ENCODE results near the gene GSG1L. TPM values are rescaled to one million over a fixed set of nuclear protein-coding genes. Genes with fewer than 3 reads are reported as not detected.

Gene GSG1L
- total RNA-seq (2014; rRNA removed; shearing (Covaris generic)), result not detected in 2 replicates

DNA sequence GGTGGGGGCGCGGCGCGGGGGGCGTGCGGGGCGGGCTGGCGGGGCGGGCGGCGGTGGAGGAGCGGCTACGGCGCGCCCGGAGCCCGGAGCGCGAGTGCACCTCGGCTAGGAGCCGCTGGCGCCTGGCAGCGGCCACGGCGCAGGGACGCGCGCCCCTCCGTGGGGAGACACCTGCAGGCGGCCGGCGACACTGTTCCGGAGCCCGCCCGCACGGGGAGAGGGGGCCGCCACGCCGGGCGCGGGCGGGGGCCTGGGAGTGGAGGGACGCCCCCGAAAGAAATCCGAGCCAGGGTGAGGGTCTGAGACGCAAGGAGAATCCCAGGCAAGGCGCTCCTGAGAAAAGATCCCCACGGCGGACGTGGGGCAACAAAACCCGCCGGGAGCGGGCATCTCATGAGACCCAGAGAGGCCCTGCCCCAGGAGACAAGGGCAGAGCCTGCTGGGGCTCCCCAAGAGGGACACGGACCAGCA, at the start of gene GSG1L:
GSG1L (minus strand) TSS at position 124 of the 471 bp plus-strand sequence. CDS start 290 bp downstream, outside the sequence.
- DNase-seq (ENCODE audit: low spot score), result no peak

DNA sequence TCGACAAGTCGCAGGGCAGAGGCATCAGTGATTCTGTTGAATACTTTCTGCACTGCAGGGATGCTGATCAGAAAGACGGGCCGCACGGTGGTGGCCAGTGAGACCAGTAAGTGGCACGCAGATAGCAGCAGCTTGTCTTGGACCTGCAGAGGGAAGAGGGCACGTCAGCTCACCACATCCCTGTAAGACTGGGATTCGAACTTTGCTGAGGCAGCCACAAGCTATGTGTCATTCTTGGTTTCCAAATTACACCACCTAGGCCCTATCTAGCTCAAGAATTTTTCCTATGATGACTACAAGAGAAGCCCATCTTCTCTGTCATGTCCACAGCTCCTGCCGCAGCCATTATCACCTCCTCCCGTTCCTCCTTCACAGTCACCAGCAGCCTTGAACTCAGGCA, 49.4 kb upstream of the GSG1L start:
- no peak for DNase-seq (ENCODE audit: low spot score)

DNA sequence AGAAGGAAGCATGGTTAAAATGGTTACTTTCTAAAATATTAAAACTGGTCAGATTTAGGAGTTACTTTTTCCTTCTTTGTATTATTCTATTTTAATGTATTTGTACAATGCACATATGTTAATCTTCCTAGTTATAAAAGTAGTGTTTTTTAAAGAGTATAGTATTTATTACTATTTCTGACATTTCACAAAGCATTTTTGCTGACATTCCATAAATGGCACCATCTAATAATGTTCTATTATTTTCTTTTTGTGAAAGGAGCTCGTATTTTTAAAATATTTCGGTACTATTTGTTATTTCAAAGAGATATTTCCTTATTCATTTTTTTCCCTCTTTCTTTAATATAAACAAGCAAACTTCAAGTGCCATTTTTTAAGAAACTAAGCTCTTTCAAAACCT, 47.5 kb upstream of the GSG1L start:
- DNase-seq (ENCODE audit: low spot score), result no peak

DNA sequence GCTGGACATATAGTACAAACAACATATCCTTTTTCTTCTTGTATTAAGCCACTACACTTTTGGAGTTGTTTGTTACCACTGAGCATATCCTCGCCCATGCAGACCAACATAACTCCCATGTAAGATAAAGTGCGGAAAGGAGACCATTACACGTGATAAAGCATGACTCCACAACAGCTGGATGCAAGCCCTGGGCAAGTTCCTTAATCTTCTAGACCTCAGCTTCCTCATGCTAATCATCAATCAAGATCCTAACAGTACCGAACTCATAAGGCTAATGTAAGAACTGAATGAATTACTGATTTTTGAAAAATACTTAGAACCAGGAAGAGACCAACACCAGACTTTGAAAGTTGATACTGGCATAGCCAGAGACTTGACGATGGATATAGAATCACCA, 47.0 kb upstream of the GSG1L start:
- DNase-seq (ENCODE audit: low spot score), result no peak

DNA sequence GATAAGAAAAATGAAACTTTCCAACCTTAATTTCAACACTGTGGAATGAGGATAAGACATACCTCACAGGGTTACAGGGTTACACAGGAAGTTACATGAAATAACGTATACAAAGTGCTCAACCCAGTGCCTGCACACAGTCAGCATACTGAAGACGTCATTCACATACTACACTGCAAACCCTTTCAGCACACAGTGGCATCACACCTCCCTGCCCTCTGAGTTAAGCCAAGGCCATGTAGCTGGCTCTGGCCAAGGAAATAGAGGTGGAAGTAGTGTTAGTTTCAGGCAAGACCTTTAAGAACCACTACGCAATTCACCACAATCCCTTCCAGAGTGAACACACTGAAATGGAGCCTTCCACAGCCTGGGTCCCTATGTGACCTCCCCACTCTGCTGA, 46.6 kb upstream of the GSG1L start:
- no peak for DNase-seq (ENCODE audit: low spot score)

DNA sequence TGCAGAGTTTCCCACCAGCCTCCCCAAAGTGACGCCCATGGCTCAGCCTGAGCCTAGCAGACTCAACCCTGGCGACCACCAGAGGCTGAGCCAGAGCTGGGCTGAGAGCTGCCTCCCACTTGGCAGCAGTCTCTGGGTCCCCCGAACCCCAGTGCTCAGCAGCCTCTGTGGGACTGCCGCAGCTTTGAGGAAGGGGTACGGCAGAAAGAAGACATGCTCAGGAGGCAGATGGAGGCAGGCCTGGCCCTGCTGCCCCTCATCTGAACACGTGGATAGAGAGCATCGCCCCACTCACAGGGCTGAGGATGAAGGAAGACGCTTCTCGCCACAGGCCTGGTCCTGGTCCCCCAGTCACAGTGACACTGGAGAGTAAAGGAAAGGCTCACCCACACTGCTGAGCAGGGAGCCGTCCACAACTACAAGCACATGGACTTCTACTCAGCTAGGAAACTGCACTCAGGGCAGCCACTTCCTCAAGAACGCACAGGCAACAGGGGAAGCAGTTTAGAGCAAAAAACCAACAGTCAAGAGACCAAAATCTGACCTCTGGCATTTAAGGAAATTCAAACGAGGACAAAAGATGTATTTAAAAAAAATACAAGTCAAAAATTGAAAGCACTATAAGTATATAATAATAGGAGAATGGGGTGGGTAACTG, 45.2 kb upstream of the GSG1L start:
- no peak for DNase-seq (ENCODE audit: low spot score)

GRCh38 chr16:28107232-28107631, 43.7 kb upstream of the GSG1L start:
- no peak for DNase-seq (ENCODE audit: low spot score)

GRCh38 chr16:28106467-28107215, 43.1 kb upstream of the GSG1L start:
- DNase-seq (ENCODE audit: low spot score), result no peak

- DNase-seq (ENCODE audit: low spot score), result no peak
These were observed 42.4 kb upstream of the GSG1L start for GRCh38 chr16:28105954-28106353.

- no peak for DNase-seq (ENCODE audit: low spot score)
These were observed 41.8 kb upstream of the GSG1L start for GRCh38 chr16:28105297-28105696.

GRCh38 chr16:28104404-28104803, 40.9 kb upstream of the GSG1L start:
- no peak for DNase-seq (ENCODE audit: low spot score)

DNA sequence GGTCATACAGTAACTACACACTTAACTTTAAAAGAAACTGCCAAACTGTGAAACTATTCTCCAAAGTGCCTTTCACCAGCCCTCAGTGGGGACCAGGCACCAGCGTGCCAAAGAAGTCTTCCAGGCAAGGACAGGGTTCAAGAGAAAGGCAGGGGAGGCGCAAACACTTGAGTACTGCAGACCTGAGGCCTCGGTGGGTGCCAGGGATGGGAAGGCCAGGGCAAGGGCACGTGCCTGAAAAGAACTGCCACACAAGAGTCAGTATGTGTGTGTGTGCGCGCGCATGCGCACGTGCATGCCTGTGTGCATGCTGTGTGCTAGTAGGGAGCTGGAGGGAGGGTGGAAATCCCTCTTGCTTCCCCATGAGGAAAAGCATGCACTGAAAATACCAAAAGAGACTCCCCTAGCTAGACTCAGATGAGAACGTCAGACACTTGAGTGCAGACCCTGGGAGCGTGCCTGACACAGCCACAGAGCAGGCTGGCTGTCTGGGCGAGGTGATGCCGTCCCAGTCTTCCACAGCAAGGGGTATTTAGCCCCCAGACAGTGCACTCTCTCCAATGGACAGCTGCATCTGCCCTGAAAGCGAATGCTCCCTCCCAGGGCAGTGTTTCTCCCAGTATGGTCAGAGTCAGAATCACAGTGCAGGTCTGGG, 40.1 kb upstream of the GSG1L start:
- no peak for DNase-seq (ENCODE audit: low spot score)

DNA sequence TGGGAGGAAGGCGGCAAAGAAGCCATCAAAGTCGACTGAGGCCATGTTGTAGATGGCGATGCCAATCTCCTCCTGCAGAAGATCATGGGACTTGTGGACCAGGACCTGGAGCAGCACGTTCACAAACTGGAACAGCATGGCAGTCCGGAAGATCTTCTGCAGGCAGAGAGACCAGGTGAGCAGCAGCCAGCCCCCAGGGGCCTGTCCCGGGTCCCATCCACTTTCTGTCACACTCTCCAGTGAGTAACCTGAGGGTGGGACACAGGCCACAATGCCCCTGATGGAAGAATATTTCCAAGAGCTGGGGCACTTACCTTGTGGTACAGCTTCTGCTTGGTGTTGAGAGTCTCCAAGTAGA, 38.0 kb upstream of the GSG1L start:
- DNase-seq (ENCODE audit: low spot score), result no peak

GRCh38 chr16:28100810-28101532, 37.5 kb upstream of the GSG1L start:
- no peak for DNase-seq (ENCODE audit: low spot score)

DNA sequence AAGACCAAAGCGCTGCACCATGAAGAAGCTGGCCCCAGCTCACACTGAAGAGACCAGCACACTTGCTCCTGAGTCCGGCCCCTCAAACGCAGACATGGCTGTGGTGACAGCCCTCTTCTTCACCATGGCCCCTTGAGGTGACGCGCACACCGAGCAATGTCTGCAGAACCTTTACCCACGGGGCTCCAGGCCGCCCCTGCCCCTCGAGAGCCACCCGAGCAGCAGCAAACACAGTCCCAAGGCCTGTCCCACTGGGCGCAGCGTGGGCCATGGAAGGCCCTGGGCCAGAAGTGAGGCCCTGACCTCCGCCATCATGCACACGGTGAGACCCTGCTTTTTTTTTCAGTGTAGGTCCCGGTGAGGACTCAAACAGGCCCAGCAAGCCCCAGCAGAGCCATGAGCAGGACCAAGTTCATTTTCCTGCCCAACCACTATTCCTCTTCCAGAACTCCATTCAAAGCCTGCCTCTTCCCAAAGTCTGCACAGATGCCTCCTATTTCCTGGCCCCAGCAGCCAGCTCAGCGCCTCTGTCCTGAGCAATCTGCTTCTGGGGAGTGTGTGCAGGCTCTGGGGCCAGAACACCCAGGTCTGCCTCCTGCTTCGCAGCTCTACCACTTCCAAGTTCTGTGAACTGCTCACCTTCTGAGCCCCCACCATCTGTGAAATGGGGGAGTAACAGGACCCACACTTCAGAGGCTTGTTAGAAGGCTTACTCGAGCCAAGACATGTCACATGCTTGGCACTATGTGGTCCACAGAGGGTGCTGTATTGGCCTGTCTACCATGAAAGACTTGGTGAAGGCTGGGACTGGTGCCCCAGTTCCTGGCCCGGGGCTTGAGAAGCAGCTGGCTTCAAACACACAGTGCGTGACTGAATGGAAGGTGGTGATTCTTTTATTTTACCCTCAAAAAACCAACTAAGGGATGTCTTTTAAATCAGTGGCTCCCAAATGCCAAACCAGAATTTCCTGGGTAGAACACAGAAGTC, 35.7 kb upstream of the GSG1L start:
- no peak for DNase-seq (ENCODE audit: low spot score)

DNA sequence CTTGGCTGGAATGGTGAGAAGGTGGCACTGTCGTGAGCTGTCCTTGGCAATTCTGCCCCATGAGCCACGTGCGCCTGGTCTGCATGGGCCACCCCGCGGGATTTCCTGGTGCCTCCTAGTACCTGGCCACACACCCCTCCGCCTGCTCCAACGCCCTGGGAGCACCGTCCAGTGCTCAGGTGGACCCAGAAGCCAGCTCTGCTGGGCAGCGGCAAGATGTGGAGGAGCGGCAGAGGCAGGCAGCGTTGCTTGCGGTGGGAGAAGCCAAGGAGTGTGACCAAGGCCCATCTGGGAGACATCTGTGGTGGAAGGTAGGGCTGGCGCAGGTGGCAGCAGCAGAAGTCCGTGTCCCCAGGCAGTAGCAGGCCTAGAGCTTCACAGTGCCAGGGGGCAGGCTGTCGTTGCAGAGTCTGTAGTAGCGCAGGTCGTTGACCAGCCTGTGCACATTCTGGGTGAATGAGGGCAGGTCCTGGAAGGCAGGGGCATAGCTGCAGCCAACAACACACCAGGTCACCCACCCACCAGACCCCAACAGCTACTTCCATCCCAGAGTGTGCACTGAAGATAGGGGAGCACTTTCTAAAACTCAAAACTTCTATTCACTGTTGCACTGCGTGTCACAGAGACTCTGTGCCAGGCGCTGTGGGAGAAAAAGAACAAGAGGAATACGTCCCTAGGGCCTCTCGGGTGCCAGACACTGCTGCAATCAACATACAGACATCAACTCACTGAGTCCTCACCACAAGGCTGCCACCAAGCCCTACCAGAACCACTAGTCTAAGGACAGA, 34.9 kb upstream of the GSG1L start:
- no peak for DNase-seq (ENCODE audit: low spot score)

- no peak for DNase-seq (ENCODE audit: low spot score)
These were observed 33.7 kb upstream of the GSG1L start for GRCh38 chr16:28096983-28097899.

GRCh38 chr16:28093385-28093725, 29.8 kb upstream of the GSG1L start:
- no peak for DNase-seq (ENCODE audit: low spot score)

Measured in HT-29 (cell line).